ENCODE data around the gene ZNF595.
"Not testable (repeated sequence)": the region's sequence is repeated elsewhere in the genome, so short reads cannot be mapped to it uniquely, and the experiment has no call there.

ZNF595 gene

DNA sequence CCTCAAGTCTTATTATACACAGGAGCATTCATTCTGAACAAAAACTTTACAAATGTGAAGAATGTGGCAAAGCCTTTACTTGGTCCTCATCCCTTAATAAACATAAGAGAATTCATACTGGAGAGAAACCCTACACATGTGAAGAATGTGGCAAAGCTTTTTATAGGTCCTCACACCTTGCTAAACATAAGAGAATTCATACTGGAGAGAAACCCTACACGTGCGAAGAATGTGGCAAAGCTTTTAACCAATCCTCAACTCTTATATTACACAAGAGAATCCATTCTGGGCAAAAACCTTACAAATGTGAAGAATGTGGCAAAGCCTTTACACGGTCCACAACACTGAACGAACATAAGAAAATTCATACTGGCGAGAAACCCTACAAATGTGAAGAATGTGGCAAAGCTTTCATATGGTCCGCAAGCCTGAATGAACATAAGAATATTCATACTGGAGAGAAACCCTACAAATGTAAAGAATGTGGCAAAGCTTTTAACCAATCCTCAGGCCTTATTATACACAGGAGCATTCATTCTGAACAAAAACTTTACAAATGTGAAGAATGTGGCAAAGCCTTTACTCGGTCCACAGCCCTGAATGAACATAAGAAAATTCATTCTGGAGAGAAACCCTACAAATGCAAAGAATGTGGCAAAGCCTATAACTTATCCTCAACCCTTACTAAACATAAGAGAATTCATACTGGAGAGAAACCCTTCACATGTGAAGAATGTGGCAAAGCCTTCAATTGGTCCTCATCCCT, 33.6 kb downstream of the ZNF595 start:
- DNase-seq, result not testable (repeated sequence)

DNA sequence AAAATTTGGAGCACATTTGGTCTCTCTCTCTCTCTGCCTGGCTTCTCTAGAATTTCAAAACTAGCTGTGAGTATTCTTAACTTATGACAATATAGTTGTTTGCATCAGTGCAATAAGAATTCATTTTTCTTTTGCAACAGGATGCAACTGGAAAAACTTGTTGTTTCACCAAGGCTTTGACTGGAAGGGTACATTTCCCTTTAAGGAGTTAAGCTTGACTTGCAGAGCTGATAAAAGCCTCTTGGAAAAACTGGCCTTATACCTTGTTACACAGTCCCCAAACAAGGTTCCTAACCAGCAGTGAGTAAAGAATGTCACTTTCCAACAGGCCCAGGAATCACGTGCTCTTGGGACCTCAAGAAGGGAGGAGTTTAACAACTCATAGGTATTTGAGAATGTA, 45.3 kb downstream of the ZNF595 start:
- no peak for DNase-seq

DNA sequence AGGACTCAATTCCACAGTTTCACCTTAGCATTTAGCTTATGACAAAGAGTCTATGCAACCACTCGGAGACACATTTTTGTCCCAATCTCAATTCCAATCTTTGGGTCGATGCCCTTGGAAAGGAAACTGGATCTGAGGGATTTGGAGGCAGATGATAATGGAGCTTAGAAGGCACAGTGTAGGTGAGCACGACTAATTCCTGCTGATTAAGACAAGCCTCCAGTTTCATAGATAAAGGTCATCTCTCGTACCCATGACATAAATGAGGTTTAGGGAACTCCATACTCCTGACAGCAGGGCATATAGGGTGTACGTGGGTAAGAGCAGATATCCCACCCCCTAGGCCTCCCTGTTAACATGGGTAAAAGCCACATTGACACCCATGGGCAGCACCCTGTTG, 46.7 kb downstream of the ZNF595 start:
- no peak for DNase-seq

DNA sequence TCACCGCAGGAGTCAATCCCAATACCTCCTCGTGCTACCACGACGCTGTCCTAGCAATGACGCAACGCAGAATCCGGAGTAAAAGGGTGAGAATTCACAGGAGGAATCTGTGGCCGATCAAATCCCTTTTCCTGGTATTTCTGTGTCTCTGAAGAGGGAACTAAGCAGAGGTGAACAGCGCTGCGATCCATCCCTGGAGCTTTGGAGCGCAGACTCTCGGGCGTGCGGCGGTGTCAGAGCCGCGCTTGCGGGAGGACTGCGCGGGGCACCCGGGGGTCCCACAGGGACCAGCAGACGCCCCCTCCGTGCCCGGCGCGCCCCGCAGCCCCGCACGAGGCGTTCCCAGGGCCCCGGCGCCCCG, 53.9 kb downstream of the ZNF595 start:
- no peak for DNase-seq

DNA sequence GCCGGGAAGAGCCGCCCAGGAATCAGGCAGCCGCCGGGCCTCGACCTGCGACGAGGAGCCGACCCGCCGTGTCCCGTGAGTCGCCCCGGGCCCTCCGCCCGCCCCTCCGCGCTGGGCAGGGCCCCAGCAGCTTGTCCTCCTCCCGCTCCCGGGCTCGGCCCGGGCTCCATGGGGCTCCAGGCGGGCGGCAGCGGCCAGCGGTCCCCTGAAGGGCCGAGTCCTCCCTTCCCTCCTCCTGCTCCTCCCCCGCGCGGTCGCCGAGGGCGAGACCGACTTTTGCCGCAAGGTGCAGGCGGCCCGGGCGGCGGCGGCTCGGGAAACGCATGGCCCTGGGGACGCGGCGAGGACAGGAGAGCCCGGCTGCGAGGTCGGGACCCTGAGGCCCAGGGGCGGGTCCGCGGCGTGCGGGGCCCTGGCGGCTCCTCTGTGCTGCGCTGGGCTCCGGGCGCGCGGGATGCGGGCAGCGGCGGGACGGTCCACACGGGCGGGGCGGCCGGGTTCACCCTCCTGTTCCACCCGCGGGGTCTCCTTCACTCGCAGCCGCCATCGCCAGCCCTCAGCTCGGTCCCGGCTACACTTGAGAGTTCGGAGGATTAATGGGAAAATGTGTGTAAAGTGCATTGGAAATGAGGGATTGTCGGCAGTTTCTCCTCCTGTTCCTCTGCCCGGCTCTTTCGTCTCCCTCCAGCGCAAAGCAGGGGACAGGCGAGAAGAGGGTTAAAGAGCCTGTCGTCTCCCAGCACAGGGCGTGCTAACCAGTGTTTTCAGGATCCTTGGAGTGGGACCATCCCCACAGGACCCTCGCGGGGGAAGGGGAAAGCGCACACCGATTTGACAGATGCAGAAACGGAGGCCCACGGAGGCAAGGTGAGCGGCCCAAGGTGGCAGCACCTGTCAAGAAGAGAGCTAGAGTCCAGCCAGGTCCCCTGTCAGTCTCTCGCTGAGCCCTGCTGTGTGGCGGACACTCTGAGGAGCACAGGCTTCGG, 54.6 kb downstream of the ZNF595 start:
- DNase-seq, result no peak

DNA sequence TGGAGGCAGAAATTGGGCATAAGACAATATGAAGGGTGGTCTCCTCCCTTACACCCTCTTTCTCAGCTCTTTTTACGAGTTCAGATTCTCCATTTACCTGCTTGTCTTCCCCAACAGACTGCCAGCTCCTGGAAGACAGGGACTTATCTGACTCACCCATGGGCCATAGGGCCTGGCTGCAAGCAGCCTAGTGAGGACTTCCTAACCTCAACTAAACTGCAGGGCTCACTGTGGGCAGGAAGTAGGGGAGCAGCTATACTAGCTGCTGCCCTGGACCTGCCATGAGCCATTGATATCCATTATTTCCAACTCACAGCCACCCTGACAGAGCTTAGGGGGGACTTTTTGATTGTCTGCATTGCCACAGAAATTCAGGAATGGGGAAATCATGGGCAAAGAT, 59.6 kb downstream of the ZNF595 start:
- no peak for DNase-seq

DNA sequence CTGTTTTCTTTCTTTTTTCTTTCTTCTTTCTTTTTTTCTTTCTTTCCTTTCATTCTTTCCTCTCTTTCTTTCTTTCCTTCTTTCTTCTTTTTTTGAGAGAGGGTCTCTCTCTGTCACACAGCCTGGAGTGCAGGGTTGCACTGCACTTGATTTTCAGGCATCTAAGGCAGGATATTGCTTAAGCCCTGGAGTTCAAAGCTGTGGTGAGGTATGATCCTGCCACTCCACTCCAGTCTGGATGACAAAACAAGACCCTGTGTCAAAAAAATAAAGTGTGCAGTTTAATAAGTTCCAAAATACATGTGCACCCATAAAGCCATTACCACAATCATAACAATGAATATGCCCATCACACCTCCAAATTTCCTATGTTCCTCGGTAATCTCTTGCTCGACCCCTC, 60.6 kb downstream of the ZNF595 start:
- no peak for DNase-seq

DNA sequence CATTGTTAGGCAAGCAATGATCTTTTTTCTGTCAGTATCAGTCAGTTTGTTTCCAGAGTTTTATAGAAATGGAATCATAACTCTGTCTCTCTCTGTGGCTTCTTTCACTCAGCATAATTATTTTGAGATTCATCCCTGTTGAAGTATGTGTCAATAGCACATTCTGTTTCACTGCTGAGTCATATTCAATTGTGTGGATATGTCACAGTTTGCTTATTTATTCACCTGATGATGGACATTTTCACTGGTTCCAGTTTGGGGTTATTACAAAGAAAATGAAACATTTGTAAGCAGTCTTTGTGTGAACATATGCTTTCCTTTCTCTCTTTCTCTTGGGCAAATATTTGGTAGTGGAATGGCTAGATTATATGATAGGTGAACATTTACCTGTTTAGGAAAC, 61.0 kb downstream of the ZNF595 start:
- DNase-seq, result no peak

DNA sequence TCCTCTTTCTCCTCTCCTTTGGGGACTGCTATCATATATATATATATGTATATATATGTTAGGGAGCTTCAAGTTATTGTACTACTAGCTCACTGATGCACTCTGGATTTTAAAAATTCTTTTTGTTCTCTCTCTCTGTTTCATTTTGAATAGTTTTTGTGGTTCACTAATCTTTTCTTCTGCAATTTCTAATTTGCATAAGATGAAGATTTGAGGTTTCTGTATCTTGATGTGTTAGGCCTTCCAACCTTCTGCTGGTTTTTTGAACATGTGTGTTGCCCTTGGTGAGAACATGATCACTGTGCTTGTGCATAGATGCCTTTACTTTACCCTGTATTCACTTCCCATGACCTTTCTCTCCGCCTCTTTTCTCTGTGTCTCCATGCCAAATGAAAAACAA, 63.4 kb downstream of the ZNF595 start:
- no peak for DNase-seq

DNA sequence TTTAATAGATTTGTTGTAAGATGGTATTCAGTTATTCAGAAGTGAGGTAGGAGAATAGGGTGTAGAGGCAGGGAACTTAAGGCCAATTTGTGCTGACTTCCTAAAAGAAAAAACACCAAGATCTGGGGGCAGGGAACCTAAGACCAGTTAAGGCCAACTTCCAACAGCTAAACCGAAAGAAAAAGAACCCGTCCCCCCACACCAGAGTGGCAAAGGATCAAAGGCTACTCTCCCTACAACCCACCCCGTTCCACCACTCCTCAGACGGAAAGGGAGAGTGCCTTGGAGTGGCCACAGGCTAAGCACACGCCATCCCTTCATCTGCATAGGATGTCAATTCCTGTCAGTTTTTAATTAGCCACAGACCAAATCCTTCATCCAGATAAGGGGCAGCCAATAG, 67.5 kb downstream of the ZNF595 start:
- no peak for DNase-seq

DNA sequence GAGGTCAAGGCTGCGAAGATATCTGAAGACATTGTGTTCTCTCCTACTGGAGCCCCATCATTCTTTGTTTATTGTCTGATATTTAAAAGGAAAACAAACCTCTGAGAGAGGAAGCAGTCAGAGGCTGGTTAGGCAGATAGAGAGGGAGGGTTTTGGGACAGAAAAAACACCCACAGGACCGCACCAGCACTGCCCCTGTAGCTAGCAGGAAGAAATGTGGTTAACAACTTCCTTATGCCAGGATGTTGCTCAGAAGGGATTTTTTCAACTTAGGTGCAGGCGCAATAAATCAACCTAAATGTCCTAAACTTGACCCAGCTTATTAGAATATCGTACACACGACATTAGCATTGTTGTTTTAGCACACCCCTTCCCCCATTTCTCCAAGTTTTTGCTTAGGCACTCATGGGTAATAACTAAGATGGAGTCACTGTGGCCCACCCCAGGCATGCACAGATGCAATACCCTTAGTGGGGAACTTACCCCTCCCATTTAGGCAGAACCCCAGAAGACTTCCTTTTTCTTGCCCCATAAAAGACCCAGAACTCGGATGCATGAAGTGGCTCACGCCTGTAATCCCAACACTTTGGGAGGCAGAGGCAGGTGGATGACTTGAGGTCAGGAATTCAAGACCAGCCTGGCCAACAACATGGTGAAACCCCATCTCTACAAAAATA, 68.4 kb downstream of the ZNF595 start:
- DNase-seq, result no peak

DNA sequence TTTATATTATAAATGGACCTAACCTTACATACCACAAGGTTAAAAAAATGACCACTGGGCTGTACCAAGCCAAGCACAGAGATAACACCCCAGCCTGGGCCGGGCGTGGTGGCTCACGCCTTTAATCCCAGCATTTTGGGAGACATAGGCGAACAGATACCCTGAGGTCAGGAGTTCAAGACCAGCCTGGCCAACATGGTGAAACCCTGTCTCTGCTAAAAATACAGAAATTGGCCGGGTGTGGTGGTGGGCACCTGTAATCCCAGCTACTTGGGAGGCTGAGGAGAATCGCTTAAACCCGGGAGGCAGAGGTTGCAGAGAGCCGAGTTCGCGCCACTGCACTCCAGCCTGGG, 70.8 kb downstream of the ZNF595 start:
- DNase-seq, result not testable (repeated sequence)

DNA sequence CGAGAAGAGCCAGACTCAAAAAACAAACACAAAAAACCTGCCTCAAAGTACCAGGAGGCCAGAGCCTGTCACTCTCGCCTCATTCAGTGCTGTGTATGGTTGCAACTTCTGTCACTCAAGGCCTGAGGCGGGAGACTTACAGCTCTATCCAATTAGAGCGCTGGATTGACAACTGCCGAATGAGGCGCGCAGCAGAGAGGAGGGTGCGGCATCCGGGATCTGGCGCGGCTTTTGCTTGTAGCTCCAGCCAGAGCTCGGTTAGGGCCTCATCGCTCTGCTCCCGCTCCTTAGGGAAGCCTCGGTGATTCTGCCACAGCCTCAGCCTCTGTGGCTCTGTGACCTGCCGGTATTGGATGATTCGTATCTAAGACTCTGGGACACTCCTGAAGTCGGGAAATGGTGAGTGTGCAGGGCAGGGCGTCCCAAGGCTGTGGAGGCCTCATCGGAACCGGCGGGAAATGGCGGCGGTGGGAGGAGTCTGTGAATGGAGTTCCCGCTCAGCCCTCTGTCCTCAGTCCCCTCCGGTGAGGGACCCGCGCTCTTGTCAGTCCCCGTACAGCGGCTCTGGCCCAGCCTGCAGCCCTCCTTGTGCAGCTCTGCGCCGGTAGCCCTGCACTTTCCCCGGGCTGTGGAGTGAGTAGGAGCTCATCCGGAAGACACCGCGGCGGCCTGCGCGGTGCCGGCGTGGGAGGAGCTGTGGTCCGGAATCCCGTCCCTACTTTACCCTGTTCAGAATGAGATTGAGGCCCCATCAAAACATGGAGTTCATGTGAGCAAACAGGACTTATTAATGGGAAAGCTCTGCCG, 71.4 kb downstream of the ZNF595 start, which contains the start of gene ZNF718:
Gene ZNF718 (plus strand): TSS at position 227 of the 807 bp plus-strand sequence. CDS start 170 bp downstream, at position 397.
- DNase-seq, result peak; percentile 97

DNA sequence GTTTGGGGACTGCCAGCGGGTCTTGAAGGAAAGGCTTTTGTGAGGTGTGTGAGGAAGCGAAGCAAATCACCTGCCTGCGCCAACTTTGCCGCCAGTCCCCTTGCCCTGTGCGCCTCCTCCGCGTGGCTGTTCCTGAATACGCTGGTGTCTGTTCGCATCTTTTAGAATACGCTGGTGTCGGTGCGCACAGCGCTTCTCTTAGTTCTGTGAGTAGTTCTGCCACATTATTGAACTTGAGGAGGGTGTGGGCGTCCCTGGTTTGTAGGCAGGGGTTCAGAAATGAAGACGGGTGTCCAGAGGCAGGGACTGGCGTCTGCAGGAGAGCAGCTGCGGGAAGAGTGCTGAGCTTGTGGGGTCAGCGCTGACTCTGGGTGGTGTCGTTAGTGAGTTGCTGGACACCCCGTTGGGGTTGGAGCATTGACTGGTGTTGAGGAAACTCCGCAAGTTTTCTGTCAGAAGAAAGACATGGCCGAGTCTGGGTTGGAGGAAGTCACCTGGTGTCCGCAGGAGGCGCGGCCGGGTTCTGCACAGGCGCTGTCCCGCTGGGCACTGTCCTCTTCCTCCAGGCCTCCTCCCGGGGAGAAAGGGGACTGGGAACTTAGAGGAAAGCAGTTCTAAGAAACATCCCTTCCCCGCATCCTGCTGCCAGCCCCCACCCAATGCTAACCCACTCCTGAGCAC, 72.1 kb downstream of the ZNF595 start:
- DNase-seq, result peak; percentile 16

DNA sequence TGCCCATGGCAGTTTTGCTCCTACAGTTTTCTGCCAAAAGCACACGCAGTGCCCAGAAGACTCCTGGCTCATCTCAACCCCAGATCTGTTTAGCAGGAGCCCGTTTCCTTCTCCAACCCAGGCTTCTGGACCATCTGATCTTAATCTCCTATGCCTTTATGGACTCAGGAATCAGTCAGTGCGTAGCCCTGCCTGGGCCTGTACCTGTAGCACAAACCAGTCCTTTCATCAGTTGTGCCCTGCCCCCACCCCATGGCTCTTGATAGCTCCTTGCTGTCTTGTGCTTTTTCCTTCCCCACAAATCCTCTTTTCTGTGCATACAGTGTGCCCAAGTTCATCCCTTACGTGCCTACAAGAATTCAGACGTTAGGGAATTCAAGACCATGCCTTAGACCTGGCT, 72.7 kb downstream of the ZNF595 start:
- DNase-seq, result no peak

DNA sequence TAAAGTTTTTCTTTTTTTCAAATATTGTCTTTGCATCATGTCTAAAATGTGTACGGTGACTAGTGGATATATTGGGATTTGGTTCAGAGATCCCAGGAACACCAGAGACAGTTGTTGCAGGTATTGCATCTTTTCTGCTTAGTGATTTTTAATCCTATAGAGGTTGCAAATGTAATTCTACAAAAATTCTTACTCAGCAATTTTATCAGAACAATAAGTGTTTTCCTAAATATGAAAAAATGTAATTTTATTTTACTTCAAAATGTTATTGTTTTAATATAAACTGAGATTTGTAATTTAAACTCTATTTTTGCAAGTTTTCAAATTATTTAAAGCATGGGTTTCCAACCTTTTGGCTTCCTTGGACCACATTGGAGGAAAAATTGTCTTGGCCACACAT, 79.4 kb downstream of the ZNF595 start:
- DNase-seq, result no peak

All from fibroblast of skin of back (primary cell).